ENCODE measurements around the gene CASR.

The CASR gene

DNA sequence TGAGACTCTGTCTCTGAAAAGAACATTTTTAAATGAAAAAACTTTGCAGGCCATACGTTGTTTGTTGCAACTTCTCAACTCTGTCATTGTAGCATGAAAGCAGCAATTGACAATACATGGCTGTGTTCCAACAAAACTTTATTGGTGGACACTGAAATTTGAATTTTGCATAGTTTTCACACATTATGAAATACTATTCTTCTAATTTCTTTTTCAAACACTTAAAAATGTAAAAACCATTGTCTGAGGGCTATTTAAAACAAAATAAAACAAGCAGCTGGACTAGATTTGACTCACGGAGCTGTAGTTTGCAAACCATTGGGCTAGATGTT is 123.1 kb downstream of the CASR start:
- no peak for DNase-seq (ENCODE audit: low read depth)

DNA sequence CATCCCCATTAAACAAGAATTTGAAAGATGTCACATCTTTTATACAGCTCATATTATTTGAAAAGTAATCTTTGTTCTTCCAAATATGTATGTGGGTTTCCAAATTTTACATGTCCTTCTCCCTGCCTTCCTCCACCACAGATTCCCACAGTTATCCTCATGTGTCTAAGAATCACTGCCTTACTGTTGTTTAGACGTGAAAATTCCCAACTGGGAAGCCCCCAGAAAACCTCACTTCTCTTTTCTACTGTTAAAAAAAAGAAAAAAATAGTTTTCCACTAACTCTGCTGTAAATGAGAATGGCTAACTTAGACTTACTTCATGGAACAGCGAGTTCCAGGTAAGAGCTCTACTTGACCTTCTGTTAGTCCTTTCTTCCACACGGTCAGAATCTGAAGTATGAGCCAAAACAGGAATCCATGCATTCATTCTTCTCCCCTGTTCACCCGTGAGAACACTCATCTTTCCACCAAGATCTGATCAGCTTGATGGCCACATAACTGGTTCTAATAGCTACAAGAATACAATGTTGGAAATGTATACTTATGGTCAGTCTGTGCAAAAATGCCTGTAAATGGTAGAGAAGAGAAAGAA is 123.7 kb downstream of the CASR start:
- no peak for DNase-seq (ENCODE audit: low read depth)

DNA sequence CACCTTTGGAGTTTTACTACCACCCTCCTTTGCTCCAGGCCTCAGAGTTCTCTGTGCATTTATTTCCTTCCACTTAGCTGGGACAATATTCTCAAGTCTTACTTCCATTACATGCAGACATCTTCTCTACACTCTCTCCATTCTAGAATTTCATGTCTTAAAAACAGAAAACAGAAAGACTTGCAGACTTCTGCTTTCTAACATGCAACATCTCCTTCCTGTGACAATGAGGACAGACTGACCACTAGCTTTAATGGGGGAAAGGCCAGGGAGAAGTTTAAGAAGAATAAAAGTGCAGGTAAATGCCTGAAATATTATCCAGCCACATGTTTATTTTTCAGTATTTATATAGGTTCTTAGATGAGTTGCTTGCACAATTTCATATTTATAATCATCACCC is 124.5 kb downstream of the CASR start:
- no peak for DNase-seq (ENCODE audit: low read depth)

DNA sequence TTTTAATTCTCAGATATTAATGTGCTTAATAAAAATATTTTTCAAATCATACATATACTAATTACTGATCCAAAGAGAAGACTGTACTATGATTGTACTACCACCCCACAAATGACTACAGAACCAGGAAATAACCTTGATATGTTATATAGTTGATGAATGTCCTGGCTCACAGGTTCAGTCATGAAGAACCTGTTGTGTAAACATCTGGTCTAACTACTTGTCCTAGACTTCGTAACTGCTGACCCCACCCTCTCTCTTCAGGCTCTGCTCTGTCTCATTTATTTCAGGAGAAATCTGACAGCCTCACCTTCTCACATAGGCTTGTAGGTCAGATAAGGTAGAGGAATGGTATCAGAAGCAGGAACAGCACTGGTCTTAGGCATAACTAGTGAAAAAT is 126.9 kb downstream of the CASR start:
- no peak for DNase-seq (ENCODE audit: low read depth)

DNA sequence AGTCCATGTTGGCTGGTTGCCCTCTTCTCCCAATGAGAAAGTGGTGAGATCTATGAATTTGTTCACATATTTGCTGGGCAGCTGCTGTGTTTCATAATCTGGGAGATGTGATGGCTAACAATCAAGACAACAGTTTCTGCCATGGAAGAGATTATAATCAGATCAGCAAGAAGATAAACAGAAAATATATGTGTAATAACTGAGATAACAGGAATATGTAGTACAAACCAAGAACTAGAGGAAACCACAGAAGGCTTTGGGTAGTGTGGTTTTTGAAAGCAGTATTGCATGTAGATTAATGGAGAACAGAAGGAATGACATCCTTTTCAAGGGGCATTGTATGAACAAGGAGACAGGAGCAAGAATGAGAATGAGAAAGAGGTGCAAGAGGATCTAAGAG is 129.4 kb downstream of the CASR start:
- DNase-seq (ENCODE audit: low read depth), result no peak

DNA sequence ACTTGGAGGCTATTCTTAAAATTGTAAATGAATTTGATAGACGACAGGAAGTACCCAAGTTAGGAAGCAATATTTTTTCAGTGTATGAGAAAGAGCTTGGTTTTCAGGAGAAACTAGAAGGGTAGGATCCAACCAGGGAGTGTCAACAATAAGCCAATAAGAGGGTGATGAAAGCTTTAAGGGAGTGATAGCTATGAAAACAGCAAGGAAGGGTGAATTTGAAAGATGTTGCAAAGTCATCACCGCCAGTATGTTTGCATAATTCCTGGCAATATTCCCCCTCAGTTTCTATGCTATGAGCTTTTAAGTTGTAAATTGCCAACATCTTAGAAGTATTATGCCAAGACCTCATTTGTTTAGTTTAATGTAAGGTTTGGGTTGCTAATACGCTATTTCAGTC is 129.8 kb downstream of the CASR start:
- no peak for DNase-seq (ENCODE audit: low read depth)

DNA sequence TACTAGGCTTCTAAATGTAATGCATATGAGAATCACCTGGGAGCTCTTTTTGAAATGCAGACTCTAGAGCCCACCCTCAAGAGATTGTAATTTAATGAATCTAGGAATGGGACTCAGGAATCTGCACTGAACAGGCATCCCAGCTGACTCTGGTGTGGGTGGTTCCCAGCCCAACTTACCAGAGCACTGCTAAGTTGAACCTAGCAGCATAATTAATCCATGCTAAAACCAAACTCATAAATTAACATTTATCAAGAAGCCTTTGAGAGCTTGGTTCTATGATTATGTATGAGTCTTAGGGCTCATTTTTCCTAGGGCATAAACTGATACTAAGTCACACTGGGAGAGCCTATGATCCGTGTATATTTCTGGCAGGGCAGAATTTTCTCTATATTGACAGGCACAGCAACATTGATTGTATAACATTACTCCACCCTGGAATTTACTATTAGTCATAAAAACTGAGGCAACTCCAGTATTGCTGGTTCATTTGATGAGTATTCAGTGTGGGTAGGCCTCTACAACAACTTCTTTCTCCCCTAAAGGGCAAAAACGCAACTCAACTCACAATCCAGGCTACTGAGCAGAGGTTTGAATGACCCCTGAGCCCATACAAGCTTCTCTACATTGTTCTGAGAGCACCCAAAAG is 130.9 kb downstream of the CASR start:
- no peak for DNase-seq (ENCODE audit: low read depth)

DNA sequence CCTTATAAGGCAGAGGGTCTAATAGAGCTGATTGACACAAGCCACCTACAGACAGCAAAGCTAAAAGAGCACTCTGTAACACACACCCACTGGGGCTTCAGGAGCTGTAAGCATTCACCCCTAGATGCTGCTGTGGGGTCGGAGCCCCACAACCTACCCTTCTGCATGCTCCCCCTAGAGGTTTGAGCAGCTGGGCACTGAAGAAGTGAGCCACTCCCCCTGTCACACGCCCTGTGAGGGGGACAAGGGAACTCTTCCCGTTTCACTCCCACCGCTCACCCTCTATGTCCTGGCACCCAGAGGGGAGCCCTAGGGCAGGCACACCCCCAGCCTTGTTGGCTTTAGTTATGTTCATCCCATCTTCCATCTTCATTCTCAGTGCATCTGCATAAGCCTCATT is 132.2 kb downstream of the CASR start:
- no peak for DNase-seq (ENCODE audit: low read depth)

DNA sequence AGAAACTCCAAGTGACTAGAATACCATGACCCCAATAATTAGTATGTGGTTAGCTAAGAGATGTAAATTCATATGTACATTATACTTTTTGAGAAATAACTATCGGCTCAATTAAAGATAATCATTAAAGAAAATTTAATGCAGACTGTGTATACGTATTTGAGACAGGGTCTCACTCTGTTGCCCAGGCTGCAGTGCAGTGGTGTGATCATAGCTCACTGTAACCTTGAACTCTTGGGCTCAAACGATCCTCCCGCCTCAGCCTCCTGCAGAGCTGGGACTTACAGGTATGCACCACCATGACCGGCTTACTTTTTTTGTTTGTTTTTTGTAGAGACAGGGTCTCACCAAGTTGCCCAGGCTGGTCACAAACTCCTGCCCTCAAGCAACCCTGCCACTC is 132.9 kb downstream of the CASR start:
- no peak for DNase-seq (ENCODE audit: low read depth)

DNA sequence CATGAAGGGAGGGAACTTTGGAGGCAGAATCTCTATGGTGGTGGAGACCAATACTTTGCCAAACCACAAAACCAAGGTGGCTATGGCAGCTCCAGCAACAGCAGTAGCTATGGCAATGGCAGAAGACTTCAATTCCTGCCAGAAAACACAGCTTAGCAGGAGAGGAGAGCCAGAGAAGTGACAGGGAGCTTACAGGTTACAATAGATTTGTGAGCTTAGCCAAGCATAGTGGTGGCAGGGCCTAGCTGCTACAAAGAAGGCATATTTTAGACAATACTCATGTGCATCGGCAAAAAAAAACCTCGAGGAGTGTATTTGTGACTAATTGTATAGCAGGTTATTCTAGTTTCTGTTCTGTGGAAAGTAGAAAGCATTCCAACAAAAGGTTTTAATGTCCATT is 135.2 kb downstream of the CASR start:
- no peak for DNase-seq (ENCODE audit: low read depth)

DNA sequence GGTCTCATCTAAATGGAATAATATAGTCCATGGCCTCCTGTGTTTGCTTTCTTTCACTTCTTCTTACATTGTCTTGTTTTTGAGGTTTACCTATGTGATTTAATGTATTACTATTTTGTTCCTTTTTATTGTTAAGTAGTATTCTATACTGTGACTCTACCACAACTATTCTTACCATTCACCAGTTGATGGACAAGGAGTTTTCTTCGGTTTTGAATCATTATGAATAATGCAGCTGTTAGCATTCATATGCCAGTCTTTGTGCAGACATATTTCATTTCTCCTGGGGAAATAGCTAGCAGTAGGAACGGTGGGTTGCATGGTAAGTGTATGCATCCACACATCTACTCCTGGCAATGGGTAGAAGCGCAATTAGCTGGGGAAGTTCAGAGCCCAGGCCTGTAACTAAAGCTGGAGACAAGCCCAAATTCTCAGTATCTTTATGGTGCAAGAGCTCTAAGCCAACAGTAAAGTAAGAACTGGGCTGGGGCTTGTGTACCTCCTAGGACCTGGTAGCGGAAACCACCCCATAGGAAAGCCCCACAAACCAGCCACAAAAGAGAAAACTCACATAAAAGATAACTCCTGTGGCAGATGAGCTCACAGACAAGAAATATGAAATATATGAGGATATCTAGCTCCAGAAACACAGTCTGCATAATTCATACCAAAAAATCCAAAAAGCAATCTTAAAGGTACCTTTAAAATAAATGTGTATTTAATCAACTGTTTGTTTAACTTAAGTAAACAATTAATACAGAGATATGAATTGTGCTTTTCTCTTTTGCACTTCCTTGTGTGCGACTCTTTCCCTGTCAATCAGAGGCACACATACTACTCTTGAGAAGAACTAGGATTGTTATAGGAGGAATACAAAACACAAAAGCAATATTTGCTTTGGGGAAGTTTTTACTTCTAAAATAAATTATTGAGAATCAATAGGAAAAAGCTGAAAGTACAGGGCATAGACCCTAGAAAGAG is 138.9 kb downstream of the CASR start:
- no peak for DNase-seq (ENCODE audit: low read depth)

DNA sequence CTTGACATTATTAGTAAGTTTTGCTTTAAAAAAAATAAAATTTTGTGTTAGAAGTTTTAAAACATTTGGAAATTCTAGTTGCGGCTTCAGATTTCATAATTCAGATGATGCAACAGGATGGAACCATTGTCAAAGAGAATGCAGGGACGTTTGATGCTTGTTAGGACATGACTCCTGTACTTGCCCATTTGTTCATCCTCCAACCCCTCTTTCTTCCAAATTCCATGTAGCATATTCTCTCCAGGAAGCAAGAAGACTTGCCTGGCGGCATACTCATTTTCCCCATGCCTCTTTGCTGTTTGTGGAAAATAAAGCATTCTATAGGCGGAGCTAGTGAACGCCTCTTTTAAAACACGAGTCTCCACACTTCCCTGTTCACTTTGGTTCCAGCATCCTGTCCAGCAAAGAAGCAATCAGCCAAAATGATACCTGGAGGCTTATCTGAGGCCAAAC is 141.4 kb downstream of the CASR start, which contains the start of gene CSTA:
CSTA (plus strand) TSS at position 378 of the 453 bp plus-strand sequence; CDS start at position 423, 45 bp downstream.
- no peak for DNase-seq (ENCODE audit: low read depth)

DNA sequence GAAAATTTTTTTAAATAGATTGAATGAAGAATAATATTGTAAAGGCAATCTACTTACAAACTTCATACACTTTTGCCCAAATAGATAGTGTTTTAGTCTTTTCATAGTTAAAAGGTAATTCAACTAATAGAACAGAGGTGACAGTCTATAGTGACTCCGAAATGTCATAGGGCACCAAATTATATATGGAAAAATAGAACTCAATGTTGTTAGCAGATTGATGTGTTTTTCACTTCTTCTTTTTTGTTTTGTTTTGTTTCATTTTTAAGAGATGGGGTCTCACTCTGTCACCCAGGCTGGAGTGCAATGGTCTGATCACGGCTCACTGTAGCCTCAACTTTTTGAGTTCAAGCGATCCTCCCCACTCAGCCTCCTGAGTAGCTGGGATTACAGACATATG is 142.3 kb downstream of the CASR start:
- DNase-seq (ENCODE audit: low read depth), result no peak

DNA sequence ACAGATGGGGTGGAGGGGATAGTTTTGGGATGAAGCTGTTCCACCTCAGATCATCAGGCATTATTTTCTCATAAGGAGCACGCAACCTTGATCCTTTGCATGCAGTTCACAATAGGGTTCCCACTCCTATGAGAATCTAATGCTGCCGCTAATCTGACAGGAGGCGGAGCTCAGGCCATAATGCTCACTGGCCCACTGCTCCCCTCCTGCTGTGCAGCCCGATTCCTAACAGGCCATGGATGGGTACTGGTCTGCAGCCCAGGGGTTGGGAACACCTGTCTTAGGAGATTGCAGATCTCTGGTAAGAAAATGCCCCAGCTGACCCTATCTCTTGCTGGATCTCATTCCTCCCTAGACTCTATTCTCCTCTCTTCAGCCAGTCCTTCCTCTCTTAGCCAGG is 148.4 kb downstream of the CASR start:
- DNase-seq (ENCODE audit: low read depth), result no peak

DNA sequence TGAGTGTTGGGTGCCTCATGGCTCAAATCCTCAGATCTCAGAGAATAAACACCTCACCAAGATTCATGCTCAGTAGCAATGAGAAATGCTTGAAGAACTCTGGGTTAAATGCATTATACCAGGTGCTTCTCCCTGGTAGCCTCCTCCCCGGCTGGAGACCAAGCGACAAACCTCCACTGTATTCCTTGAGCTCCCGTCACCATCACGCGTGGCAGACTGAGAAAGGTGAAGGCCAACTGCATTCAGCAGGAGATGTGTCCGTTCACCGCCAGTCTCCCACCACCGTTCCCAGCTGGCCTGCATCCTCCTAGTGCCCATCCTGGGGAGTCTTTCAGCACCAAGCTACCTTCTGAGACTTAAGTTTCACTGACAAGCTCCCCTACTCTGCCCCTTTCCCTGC is 149.1 kb downstream of the CASR start:
- no peak for DNase-seq (ENCODE audit: low read depth)

Measured in T follicular helper cell (primary cell).